ENCODE results near the gene MMD2. TPM values are rescaled to one million over a fixed set of nuclear protein-coding genes. Genes with fewer than 3 reads are reported as not detected.

Gene MMD2
- total RNA-seq, 2 donors from 2014 or later, result not detected

GRCh38 chr7:4878336-4879335 is 80.4 kb downstream of the MMD2 start:
- peak; percentile 75 for DNase-seq (ENCODE audit: low spot score)

GRCh38 chr7:4876586-4876985 is 82.4 kb downstream of the MMD2 start:
- intact Hi-C loops (cut with DNase I), result loop anchor here in 1 of 2 donors (10.0 kb wide), 1 partner anchor 72 kb away; no protein-coding TSS in a partner anchor
- DNase-seq (ENCODE audit: low spot score), result peak; percentile 55

More at GRCh38 chr7:4878336-4879335, 80.4 kb downstream of the MMD2 start:
- intact Hi-C loops (cut with DNase I), result loop anchor here in 1 of 2 donors (10.0 kb wide), 1 partner anchor 74 kb away; no protein-coding TSS in a partner anchor

- peak; percentile 52 for DNase-seq (ENCODE audit: low spot score)
- intact Hi-C loops (cut with DNase I), result loop anchor here in 1 of 2 donors (10.0 kb wide), 1 partner anchor 71 kb away; no protein-coding TSS in a partner anchor
Measured at GRCh38 chr7:4875391-4875790, 83.6 kb downstream of the MMD2 start.

GRCh38 chr7:4873071-4873944 is 85.7 kb downstream of the MMD2 start:
- DNase-seq (ENCODE audit: low spot score), result peak; percentile 59
- intact Hi-C loops (cut with DNase I), result loop anchor here in 1 of 2 donors (10.0 kb wide), 1 partner anchor 69 kb away; no protein-coding TSS in a partner anchor

- intact Hi-C loops (cut with DNase I), result loop anchor here in 1 of 2 donors (10.0 kb wide), 1 partner anchor 67 kb away; no protein-coding TSS in a partner anchor
- peak; percentile 69 for DNase-seq (ENCODE audit: low spot score)
Measured at GRCh38 chr7:4871930-4872675, 86.9 kb downstream of the MMD2 start.

GRCh38 chr7:4871056-4871680 is 87.8 kb downstream of the MMD2 start:
- DNase-seq (ENCODE audit: low spot score), result peak; percentile 70
- intact Hi-C loops (cut with DNase I), result loop anchor here in 1 of 2 donors (10.0 kb wide), 1 partner anchor 66 kb away; no protein-coding TSS in a partner anchor

GRCh38 chr7:4868493-4868892 is 90.5 kb downstream of the MMD2 start:
- intact Hi-C loops (cut with DNase I), result loop anchor here in 1 of 2 donors (10.0 kb wide), 1 partner anchor 64 kb away; no protein-coding TSS in a partner anchor
- no peak for DNase-seq (ENCODE audit: low spot score)

- intact Hi-C loops (cut with DNase I), result loop anchor here in 1 of 2 donors (10.0 kb wide), 1 partner anchor 62 kb away; no protein-coding TSS in a partner anchor
- DNase-seq (ENCODE audit: low spot score), result peak; percentile 12
Measured at GRCh38 chr7:4866528-4867496, 92.2 kb downstream of the MMD2 start.

- intact Hi-C loops (cut with DNase I), result loop anchor here in 1 of 2 donors (10.0 kb wide), 1 partner anchor 57 kb away; no protein-coding TSS in a partner anchor
- peak; percentile 46 for DNase-seq (ENCODE audit: low spot score)
Measured at GRCh38 chr7:4862156-4862555, 96.8 kb downstream of the MMD2 start.

GRCh38 chr7:4861673-4862072 is 97.3 kb downstream of the MMD2 start, which contains the start of gene PAPOLB:
Gene PAPOLB, minus strand, starts transcription at chr7:4862030. Its CDS starts 220 bp downstream, at chr7:4861810.
- no peak for DNase-seq (ENCODE audit: low spot score)
- intact Hi-C loops (cut with DNase I), result loop anchor here in 1 of 2 donors (10.0 kb wide), 1 partner anchor 57 kb away; no protein-coding TSS in a partner anchor

- DNase-seq (ENCODE audit: low spot score), result no peak
- intact Hi-C loops (cut with DNase I), result loop anchor here in 1 of 2 donors (10.0 kb wide), 1 partner anchor 56 kb away; no protein-coding TSS in a partner anchor
Measured at GRCh38 chr7:4861227-4861626, 97.8 kb downstream of the MMD2 start.

- DNase-seq (ENCODE audit: low spot score), result no peak
- intact Hi-C loops (cut with DNase I), result no loop called here
Measured at GRCh38 chr7:4857189-4857588, 101.8 kb downstream of the MMD2 start.

GRCh38 chr7:4856336-4857057 is 102.5 kb downstream of the MMD2 start:
- intact Hi-C loops (cut with DNase I), result no loop called here
- no peak for DNase-seq (ENCODE audit: low spot score)
